Liver (tissue), 9 donors: ENCODE results near the gene SGIP1. TPM values are rescaled to one million over a fixed set of nuclear protein-coding genes. Genes with fewer than 3 reads are reported as not detected.

ENCODE experiments used
- DNase-seq: peaks from one replicate; pipeline ENCODE4 v3.0.0-alpha.2; 2017; ENCODE audit warnings: low spot score
- H3K27ac ChIP-seq, 2 donors: one replicate each; pipeline ENCODE4 v1.7.0; 2013; ENCODE audit warnings: inconsistent platforms in 2 of 2, low read length in 2 of 2, control low read depth in 1 of 2, low read depth in 1 of 2, mild to moderate bottlenecking in 1 of 2
- H3K27me3 ChIP-seq, 4 donors: one replicate each; pipeline versions ENCODE4 v1.6.1 to v1.7.0; 2013; ENCODE audit warnings: low read length in 3 of 4, inconsistent platforms in 1 of 4, mild to moderate bottlenecking in 1 of 4, moderate library complexity in 1 of 4; ENCODE audit not compliant: control insufficient read depth in 4 of 4, insufficient read depth in 4 of 4
- H3K36me3 ChIP-seq, 4 donors: one replicate each; pipeline versions ENCODE4 v1.6.1 to v1.7.0; 2013; ENCODE audit warnings: low read length in 3 of 4, mild to moderate bottlenecking in 3 of 4, low read depth in 1 of 4, moderate library complexity in 1 of 4; ENCODE audit not compliant: control insufficient read depth in 4 of 4, insufficient read depth in 3 of 4
- H3K4me1 ChIP-seq, 4 donors: one replicate each; pipeline versions ENCODE4 v1.6.1 to v1.7.0; 2013; ENCODE audit warnings: low read length in 3 of 4, mild to moderate bottlenecking in 3 of 4, moderate library complexity in 1 of 4; ENCODE audit not compliant: control insufficient read depth in 4 of 4, insufficient read depth in 4 of 4
- H3K4me3 ChIP-seq, 3 donors: one replicate each; pipeline versions ENCODE4 v1.6.1 to v1.7.0; 2013; ENCODE audit warnings: low read length in 3 of 3, control low read depth in 1 of 3, low read depth in 1 of 3, mild to moderate bottlenecking in 1 of 3
- H3K9ac ChIP-seq, 2 donors: one replicate each; pipeline ENCODE4 v1.7.0; 2013; ENCODE audit warnings: low read length in 2 of 2, mild to moderate bottlenecking in 2 of 2, moderate library complexity in 2 of 2, control low read depth in 1 of 2, low read depth in 1 of 2
- H3K9me3 ChIP-seq, 4 donors: one replicate each; pipeline versions ENCODE4 v1.6.1 to v1.7.0; 2013; ENCODE audit warnings: low read length in 3 of 4; ENCODE audit not compliant: control insufficient read depth in 4 of 4
- EGR1 ChIP-seq, 2 donors: IDR thresholded peaks; 2 replicates each; pipeline ENCODE4 v1.6.1; 2016 to 2018; ENCODE audit warnings: antibody characterized with exemption in 2 of 2, low read depth in 2 of 2
- FOXA1 ChIP-seq: IDR thresholded peaks from 2 replicates; pipeline ENCODE4 v1.6.1; 2016; ENCODE audit warnings: antibody characterized with exemption
- GABPA ChIP-seq, 2 donors: IDR thresholded peaks in 1 of 2; conservative IDR thresholded peaks in 1 of 2; 2 replicates each; pipeline ENCODE4 v1.6.1; 2016; ENCODE audit warnings: antibody characterized with exemption in 2 of 2, mild to moderate bottlenecking in 1 of 2, moderate library complexity in 1 of 2
- HNF4A ChIP-seq, 2 donors: conservative IDR thresholded peaks; 2 replicates each; pipeline ENCODE4 v1.6.1; 2016; ENCODE audit warnings: antibody characterized with exemption in 2 of 2, mild to moderate bottlenecking in 2 of 2
- JUND ChIP-seq, 2 donors: IDR thresholded peaks; 2 replicates each; pipeline ENCODE4 v1.6.1; 2016; ENCODE audit warnings: antibody characterized with exemption in 2 of 2
- NR2F2 ChIP-seq: IDR thresholded peaks from 2 replicates; pipeline ENCODE4 v1.6.1; 2016; ENCODE audit warnings: antibody characterized with exemption
- RAD21 ChIP-seq, 2 donors: IDR thresholded peaks; 2 replicates each; pipeline ENCODE4 v1.6.1; 2016; ENCODE audit warnings: antibody characterized with exemption in 2 of 2, mild to moderate bottlenecking in 2 of 2
- RXRA ChIP-seq, 2 donors: IDR thresholded peaks; 2 replicates each; pipeline ENCODE4 v1.6.1; 2017 to 2018; ENCODE audit warnings: antibody characterized with exemption in 2 of 2, mild to moderate bottlenecking in 1 of 2
- SP1 ChIP-seq: IDR thresholded peaks from 2 replicates; pipeline ENCODE4 v1.6.1; 2018; ENCODE audit warnings: antibody characterized with exemption, mild to moderate bottlenecking
- TAF1 ChIP-seq: conservative IDR thresholded peaks from 2 replicates; pipeline ENCODE4 v1.6.1; 2016; ENCODE audit warnings: antibody characterized with exemption, mild to moderate bottlenecking
- YY1 ChIP-seq: IDR thresholded peaks from 2 replicates; pipeline ENCODE4 v1.6.1; 2016; ENCODE audit warnings: antibody characterized with exemption, mild to moderate bottlenecking
- WGBS: extraction: QIAGEN DNeasy Blood & Tissue Kit; methylation state at CpG from one replicate; pipeline ENCODE4 v1.1.7; 2013; 5-methylcytosine and 5-hydroxymethylcytosine counted together
- polyA plus RNA-seq, 2 donors: library from polyadenylated mRNA; stranded (reverse) in 1 of 2; unstranded in 1 of 2; fragments of 200-250 nt in 1 of 2; fragments of >200 nt in 1 of 2; fragmentation: Nextera tagmentation in 1 of 2; extraction: Ambion mirVana in 1 of 2; gene quantifications; one replicate each; pipeline versions ENCODE4 v1.2.1 to v1.2.3, GENCODE V29; 2013 to 2015
- total RNA-seq, 2 donors: library from RNA; depleted of rRNA; stranded (reverse); fragments of >200 nt; gene quantifications; one replicate each; pipeline ENCODE4 v1.2.3, GENCODE V29; 2014
- TF ChIP-seq, protein P1 (sequence below): IDR thresholded peaks from 2 replicates; pipeline ENCODE4 v1.6.1; 2016; ENCODE audit warnings: antibody characterized with exemption
- TF ChIP-seq, protein P2 (sequence below): IDR thresholded peaks from 2 replicates; pipeline ENCODE4 v1.6.1; 2016; ENCODE audit warnings: antibody characterized with exemption
- TF ChIP-seq, protein P3 (sequence below): fragments of 150-350 bp; IDR thresholded peaks from 2 replicates; pipeline ENCODE4 v1.5.1; 2017; ENCODE audit warnings: improper control_type of control experiment, low read depth, low read length; ENCODE audit not compliant: missing input control
- TF ChIP-seq, protein P4 (sequence below): IDR thresholded peaks from 2 replicates; pipeline ENCODE4 v1.6.1; 2016; ENCODE audit warnings: antibody characterized with exemption, mild to moderate bottlenecking
- TF ChIP-seq, protein P5 (sequence below): IDR thresholded peaks from 2 replicates; pipeline ENCODE4 v1.6.1; 2016; ENCODE audit warnings: antibody characterized with exemption
- donor health status: healthy.
- donor health status: healthy.
- donor health status: healthy.
- donor health status: healthy.
- donor health status: healthy.

SGIP1 gene
- total and polyA plus RNA-seq, 4 donors, result 0.09 to 2.5 (median 0.38) TPM

DNA sequence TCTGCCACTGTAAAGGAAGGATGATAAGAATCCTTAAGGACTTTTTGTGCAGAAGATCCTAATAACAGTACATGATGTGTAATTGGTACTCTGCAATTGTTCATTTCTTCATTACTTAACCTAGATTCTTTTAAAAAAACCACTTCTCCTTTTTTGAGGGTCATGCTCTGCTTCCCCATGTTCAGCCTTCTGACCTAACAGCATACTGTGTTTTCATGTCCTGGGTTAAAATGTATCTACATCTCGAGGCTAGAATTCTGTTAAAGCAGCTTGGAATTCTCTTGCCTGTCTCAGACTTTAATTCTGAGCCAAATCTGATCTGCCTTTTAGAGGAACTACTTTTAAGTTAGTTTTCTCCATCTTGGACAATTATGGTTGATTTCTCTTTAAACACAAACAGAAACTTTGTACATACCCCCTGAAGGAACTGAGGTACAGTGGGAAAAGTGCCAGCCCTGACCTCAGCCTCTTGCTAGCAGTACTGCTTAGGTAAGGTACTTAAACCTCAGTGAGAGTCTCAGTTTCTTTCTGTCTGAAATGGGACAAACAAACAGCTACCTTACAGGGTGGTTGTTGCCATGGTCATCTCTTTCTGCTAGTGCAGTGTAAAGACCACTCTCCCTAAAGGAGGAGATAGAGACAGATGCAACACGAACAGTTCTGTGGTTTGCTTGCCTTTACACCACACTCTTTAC lies 115.1 kb downstream of the SGIP1 start:
- H3K4me3 ChIP-seq, result no peak overlapping the region
- no peak for DNase-seq
- no peak overlapping the region for H3K9ac ChIP-seq
- H3K9me3 ChIP-seq, result no peaks in the 10 kb centered on the region
- H3K36me3 ChIP-seq, result no peaks in the 10 kb centered on the region
- H3K27me3 ChIP-seq, result peaks cover 0 to 4% (median 0%) of the 10 kb centered on the region in 4 donors
- TF ChIP-seq RXRA (IDR thresholded peaks at IDR 0.05), result no peak
- TF ChIP-seq, protein P1, sequence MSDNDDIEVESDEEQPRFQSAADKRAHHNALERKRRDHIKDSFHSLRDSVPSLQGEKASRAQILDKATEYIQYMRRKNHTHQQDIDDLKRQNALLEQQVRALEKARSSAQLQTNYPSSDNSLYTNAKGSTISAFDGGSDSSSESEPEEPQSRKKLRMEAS, result no peak
- H3K4me1 ChIP-seq, result no peaks in the 10 kb centered on the region
- 56% methylated on average over 2 of the region's 2 CpGs for WGBS
- H3K27ac ChIP-seq, result no peak overlapping the region

DNA sequence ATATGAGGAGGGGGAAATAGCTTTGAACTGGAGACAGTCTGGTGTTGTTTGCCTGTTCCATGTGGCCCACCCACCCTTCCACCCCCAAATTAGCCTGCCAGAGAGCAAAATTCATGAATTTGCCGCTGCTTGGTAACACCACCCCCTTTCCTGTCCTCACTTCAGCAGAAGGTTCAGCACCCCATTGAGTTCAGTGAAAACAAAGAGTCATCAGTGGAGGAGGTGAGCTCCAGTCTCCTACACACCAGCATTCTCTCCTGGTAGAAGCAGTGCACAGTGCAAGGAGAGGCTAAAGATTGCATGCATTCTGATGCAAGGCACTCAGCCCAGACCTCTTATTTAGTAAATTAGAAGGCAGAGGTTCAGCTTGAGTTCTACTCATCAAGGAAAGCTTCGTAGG lies 118.6 kb downstream of the SGIP1 start:
- Histone ChIP-seq H3K36me3 (no peaks in the 10 kb centered on the region), H3K9me3 (no peaks in the 10 kb centered on the region), H3K4me3 (no peak overlapping the region), H3K4me1 (no peaks in the 10 kb centered on the region), H3K27me3 (peaks cover 0 to 4% (median 0%) of the 10 kb centered on the region in 4 donors), H3K9ac (no peak overlapping the region), H3K27ac (no peak overlapping the region)
- DNase-seq, result no peak
- TF ChIP-seq RAD21 (IDR thresholded peaks at IDR 0.05) (no peak), RXRA (IDR thresholded peaks at IDR 0.05) (no peak), FOXA1 (no peak), EGR1 (IDR thresholded peaks at IDR 0.05; ENCODE audit: low read depth in 2 of 2) (no peak)
- WGBS, result 47% methylated on average over 2 of the region's 2 CpGs

DNA sequence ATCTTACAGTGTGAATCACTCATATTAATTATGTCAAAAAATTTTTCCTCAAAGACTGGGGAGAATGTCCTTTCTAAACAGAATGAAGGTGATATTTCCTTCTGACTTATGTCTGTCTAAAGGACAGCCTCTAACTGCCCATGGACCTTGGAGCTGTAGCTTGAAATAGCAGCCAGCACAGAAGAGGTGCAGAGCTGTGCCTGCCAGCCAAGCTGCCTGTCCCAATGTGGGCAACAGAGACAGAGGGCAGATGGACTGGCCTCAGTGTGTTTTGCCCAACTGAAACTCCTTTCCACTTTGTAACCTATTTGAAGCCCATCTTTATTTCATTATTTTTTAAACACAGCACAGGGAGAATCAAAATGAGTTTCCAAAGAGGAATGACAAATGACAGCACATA lies 120.7 kb downstream of the SGIP1 start:
- H3K4me3 ChIP-seq, result no peak overlapping the region
- no peaks in the 10 kb centered on the region for H3K36me3 ChIP-seq
- no peak overlapping the region for H3K9ac ChIP-seq
- no peak for DNase-seq
- H3K27me3 ChIP-seq, result peaks cover 0 to 4% (median 0%) of the 10 kb centered on the region in 4 donors
- TF ChIP-seq EGR1 (IDR thresholded peaks at IDR 0.05; ENCODE audit: low read depth in 2 of 2) (no peak), HNF4A (conservative IDR thresholded peaks at IDR 0.05) (no peak), TAF1 (no peak), JUND (IDR thresholded peaks at IDR 0.05) (no peak), SP1 (no peak), RXRA (IDR thresholded peaks at IDR 0.05) (no peak), RAD21 (IDR thresholded peaks at IDR 0.05) (no peak), GABPA (IDR thresholded peaks at IDR 0.05 in 1 of 2, conservative IDR thresholded peaks at IDR 0.05 in 1 of 2) (no peak), YY1 (no peak), NR2F2 (no peak)
- TF ChIP-seq, protein P2, sequence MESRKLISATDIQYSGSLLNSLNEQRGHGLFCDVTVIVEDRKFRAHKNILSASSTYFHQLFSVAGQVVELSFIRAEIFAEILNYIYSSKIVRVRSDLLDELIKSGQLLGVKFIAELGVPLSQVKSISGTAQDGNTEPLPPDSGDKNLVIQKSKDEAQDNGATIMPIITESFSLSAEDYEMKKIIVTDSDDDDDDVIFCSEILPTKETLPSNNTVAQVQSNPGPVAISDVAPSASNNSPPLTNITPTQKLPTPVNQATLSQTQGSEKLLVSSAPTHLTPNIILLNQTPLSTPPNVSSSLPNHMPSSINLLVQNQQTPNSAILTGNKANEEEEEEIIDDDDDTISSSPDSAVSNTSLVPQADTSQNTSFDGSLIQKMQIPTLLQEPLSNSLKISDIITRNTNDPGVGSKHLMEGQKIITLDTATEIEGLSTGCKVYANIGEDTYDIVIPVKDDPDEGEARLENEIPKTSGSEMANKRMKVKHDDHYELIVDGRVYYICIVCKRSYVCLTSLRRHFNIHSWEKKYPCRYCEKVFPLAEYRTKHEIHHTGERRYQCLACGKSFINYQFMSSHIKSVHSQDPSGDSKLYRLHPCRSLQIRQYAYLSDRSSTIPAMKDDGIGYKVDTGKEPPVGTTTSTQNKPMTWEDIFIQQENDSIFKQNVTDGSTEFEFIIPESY, result no peak
- TF ChIP-seq, protein P3, sequence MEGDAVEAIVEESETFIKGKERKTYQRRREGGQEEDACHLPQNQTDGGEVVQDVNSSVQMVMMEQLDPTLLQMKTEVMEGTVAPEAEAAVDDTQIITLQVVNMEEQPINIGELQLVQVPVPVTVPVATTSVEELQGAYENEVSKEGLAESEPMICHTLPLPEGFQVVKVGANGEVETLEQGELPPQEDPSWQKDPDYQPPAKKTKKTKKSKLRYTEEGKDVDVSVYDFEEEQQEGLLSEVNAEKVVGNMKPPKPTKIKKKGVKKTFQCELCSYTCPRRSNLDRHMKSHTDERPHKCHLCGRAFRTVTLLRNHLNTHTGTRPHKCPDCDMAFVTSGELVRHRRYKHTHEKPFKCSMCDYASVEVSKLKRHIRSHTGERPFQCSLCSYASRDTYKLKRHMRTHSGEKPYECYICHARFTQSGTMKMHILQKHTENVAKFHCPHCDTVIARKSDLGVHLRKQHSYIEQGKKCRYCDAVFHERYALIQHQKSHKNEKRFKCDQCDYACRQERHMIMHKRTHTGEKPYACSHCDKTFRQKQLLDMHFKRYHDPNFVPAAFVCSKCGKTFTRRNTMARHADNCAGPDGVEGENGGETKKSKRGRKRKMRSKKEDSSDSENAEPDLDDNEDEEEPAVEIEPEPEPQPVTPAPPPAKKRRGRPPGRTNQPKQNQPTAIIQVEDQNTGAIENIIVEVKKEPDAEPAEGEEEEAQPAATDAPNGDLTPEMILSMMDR, result no peak
- TF ChIP-seq, protein P1, result no peak
- TF ChIP-seq, protein P4, sequence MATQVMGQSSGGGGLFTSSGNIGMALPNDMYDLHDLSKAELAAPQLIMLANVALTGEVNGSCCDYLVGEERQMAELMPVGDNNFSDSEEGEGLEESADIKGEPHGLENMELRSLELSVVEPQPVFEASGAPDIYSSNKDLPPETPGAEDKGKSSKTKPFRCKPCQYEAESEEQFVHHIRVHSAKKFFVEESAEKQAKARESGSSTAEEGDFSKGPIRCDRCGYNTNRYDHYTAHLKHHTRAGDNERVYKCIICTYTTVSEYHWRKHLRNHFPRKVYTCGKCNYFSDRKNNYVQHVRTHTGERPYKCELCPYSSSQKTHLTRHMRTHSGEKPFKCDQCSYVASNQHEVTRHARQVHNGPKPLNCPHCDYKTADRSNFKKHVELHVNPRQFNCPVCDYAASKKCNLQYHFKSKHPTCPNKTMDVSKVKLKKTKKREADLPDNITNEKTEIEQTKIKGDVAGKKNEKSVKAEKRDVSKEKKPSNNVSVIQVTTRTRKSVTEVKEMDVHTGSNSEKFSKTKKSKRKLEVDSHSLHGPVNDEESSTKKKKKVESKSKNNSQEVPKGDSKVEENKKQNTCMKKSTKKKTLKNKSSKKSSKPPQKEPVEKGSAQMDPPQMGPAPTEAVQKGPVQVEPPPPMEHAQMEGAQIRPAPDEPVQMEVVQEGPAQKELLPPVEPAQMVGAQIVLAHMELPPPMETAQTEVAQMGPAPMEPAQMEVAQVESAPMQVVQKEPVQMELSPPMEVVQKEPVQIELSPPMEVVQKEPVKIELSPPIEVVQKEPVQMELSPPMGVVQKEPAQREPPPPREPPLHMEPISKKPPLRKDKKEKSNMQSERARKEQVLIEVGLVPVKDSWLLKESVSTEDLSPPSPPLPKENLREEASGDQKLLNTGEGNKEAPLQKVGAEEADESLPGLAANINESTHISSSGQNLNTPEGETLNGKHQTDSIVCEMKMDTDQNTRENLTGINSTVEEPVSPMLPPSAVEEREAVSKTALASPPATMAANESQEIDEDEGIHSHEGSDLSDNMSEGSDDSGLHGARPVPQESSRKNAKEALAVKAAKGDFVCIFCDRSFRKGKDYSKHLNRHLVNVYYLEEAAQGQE, result no peak
- TF ChIP-seq, protein P5, sequence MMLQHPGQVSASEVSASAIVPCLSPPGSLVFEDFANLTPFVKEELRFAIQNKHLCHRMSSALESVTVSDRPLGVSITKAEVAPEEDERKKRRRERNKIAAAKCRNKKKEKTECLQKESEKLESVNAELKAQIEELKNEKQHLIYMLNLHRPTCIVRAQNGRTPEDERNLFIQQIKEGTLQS, result no peak
- H3K27ac ChIP-seq, result no peak overlapping the region
- no peaks in the 10 kb centered on the region for H3K4me1 ChIP-seq
- H3K9me3 ChIP-seq, result no peaks in the 10 kb centered on the region
